Transverse colon (tissue), 4 donors: ENCODE data around the gene KIF26A. TPM values are rescaled to one million over a fixed set of nuclear protein-coding genes. Genes with fewer than 3 reads are reported as not detected.

Source experiments
- DNase-seq: peaks from one replicate; pipeline ENCODE4 v3.0.0-alpha.2; 2019
- H3K27ac ChIP-seq, 4 donors: fragments of 200-600 bp; sonication (generic); 2 replicates each; pipeline ENCODE4 v1.5.1; 2016 to 2018; ENCODE audit warnings: inconsistent platforms in 4 of 4
- H3K27me3 ChIP-seq: fragments of 200-600 bp; sonication (generic); 2 replicates; pipeline ENCODE4 v1.5.1; 2017; ENCODE audit warnings: inconsistent platforms
- H3K36me3 ChIP-seq, 4 donors: fragments of 200-600 bp; sonication (generic); 2 replicates each; pipeline ENCODE4 v1.5.1; 2017 to 2019; ENCODE audit warnings: inconsistent platforms in 4 of 4
- H3K4me1 ChIP-seq, 4 donors: fragments of 200-600 bp; sonication (generic); 2 replicates each; pipeline ENCODE4 v1.5.1; 2017 to 2020; ENCODE audit warnings: inconsistent platforms in 4 of 4
- H3K4me3 ChIP-seq, 4 donors: fragments of 200-600 bp; sonication (generic); 1 replicate in 1 of 4; 2 replicates in 3 of 4; pipeline versions ENCODE4 v1.5.1 to v1.6.1; 2017 to 2019; ENCODE audit warnings: inconsistent platforms in 4 of 4
- H3K9me3 ChIP-seq, 2 donors: fragments of 200-600 bp; sonication (generic); 2 replicates each; pipeline ENCODE4 v1.5.1; 2017 to 2019; ENCODE audit warnings: inconsistent platforms in 2 of 2
- EP300 ChIP-seq: sonication (generic); formaldehyde crosslinking; IDR thresholded peaks from one replicate; pipeline ENCODE4 v1.6.1; 2017; ENCODE audit warnings: antibody characterized with exemption, low read depth
- POLR2A ChIP-seq: fragments of 450-650 bp; IDR thresholded peaks from one replicate; pipeline ENCODE4 v1.6.1; 2016; ENCODE audit warnings: antibody characterized with exemption, mild to moderate bottlenecking, moderate library complexity
- POLR2AphosphoS5 ChIP-seq, 3 donors: sonication (generic); formaldehyde crosslinking; IDR thresholded peaks; one replicate each; pipeline ENCODE4 v1.6.1; 2016; ENCODE audit warnings: antibody characterized with exemption in 3 of 3
- WGBS, 2 donors: methylation state at CpG; one replicate each; pipeline ENCODE4 v1.1.5; 2018; ENCODE audit warnings: low coverage in 1 of 2; 5-methylcytosine and 5-hydroxymethylcytosine counted together
- in situ Hi-C, 4 donors: fragments of 200-750 bp; cut with MboI; loops; one replicate each; pipeline versions ENCODE4 v1.15.0 to v1.15.1; 2017; ENCODE audit warnings: low sequenced_read_pairs in 3 of 4, low pct_ligation_motif_present in 1 of 4, low pct_unique_long_range_greater_than_20kb in 1 of 4
- intact Hi-C: fragments of 100-400 bp; cut with DNase I; formaldehyde crosslinking; loops from one replicate; pipeline ENCODE4 v1.15.1; 2023; ENCODE audit warnings: low total_unique reads
- total RNA-seq, 4 donors: library from RNA; depleted of rRNA; stranded (reverse); fragments of >200 nt; gene quantifications; one replicate each; pipeline ENCODE4 v1.1.0, GENCODE V29; 2016
- TF ChIP-seq, protein P1 (sequence below), 5 experiments: fragments of 200-600 bp in 3 of 5; fragments of 450-650 bp in 2 of 5; sonication (generic) in 3 of 5; IDR thresholded peaks; 1 replicate in 2 of 5; 2 replicates in 3 of 5; pipeline ENCODE4 v1.5.1; 2016 to 2017; ENCODE audit warnings: antibody characterized with exemption in 5 of 5, inconsistent platforms in 3 of 5, mild to moderate bottlenecking in 2 of 5, moderate library complexity in 1 of 5

KIF26A gene
- total RNA-seq, 4 donors from 2014 or later: 2.2 to 7.8 (median 4.4) TPM

DNA sequence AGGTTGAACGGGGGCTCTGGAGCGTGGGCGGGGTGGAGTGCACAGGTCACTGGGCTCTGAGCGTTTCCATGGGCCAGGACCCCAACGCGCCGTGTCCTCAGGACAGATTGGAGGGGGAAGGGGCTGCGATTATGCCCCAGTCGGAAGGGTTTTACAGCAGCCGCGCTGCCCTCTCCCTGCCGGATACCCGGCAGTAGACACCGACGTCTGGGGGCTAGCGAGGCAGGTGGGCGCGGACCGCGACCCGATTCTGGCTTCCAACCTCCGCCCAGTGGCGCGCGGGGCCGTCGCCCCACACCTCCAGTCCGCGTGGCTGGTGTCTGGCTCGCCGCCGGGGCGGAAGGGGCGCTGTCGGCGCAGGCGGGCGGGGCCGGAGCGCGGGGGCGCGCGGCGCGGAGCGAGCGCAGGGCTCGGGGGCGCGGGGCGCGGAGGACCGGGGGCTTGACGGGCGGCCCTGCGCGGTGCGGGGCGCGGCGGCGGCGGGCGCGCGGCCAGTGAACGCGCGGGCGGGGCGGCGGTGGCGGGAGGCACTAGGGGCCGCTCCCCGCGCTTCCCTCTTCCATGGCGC lies 2.4 kb upstream of the KIF26A start:
- intact Hi-C loops (loop anchor here (1.0 to 5.0 kb wide), 2 partner anchors 42 to 506 kb away; no protein-coding TSS in a partner anchor), in situ Hi-C loops (loop anchor here (25.0 kb wide), 1 partner anchor 426 kb away; no protein-coding TSS in a partner anchor)
- peak overlapping the region in 1 of 4 donors; percentile 24 for H3K4me3 ChIP-seq
- H3K27ac ChIP-seq: no peak overlapping the region
- H3K4me1 ChIP-seq: peaks cover 12 to 49% (median 45%) of the 10 kb centered on the region in 4 donors
- no peaks in the 10 kb centered on the region for H3K36me3 ChIP-seq
- DNase-seq: no peak
- H3K9me3 ChIP-seq: no peaks in the 10 kb centered on the region
- peaks cover 86% of the 10 kb centered on the region for H3K27me3 ChIP-seq
- TF ChIP-seq POLR2A: no peak
- TF ChIP-seq, protein P1, sequence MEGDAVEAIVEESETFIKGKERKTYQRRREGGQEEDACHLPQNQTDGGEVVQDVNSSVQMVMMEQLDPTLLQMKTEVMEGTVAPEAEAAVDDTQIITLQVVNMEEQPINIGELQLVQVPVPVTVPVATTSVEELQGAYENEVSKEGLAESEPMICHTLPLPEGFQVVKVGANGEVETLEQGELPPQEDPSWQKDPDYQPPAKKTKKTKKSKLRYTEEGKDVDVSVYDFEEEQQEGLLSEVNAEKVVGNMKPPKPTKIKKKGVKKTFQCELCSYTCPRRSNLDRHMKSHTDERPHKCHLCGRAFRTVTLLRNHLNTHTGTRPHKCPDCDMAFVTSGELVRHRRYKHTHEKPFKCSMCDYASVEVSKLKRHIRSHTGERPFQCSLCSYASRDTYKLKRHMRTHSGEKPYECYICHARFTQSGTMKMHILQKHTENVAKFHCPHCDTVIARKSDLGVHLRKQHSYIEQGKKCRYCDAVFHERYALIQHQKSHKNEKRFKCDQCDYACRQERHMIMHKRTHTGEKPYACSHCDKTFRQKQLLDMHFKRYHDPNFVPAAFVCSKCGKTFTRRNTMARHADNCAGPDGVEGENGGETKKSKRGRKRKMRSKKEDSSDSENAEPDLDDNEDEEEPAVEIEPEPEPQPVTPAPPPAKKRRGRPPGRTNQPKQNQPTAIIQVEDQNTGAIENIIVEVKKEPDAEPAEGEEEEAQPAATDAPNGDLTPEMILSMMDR (IDR thresholded peaks at IDR 0.05): no peak
- TF ChIP-seq POLR2AphosphoS5 (IDR thresholded peaks at IDR 0.05): no peak
- TF ChIP-seq EP300: no peak
- WGBS, 2 donors: 1% methylated on average over 24 of the region's 78 CpGs; no CpG with 5 or more reads in 1 of the 2 donors

DNA sequence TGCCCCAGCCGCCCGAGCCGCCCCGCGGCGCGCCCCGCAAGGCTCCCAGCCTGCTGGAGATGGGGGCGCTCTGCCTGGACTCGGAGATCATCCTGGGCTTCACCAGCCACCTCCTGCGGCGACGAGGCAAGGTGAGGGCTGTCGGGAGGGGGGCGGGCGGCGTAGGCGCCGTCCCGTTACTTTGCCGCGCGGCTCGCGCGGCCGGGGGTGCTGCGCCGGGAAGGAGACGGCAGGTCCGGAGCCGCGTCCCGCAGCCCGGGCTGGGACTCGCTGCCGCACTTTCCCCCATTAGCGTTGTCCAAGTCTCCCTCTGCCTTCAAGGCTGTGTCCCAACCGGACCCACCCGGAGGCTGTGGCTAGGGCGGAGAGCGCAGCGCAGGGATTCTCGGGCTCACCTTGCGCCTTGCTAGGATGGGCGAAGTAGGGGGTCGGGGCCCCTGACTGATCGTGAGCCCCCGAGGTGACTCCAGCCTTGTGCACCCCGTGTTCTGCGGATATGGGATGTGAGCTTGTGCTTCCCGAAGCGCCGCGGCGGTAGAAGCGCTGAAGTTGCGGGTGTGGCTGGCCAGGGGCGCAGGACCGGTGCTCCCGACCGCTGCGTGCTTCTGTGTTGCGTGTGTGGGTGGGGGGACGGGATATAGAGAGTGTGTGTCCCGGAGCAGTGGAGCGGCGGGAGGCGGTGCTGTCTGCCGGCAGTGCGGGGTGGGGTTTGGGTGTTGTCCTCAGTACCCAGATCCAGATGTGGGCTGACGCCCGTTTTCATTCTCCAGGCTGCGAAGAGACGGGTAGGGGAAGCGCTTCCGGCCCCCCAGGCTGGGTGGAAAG lies 1.7 kb upstream of the KIF26A start:
- Histone ChIP-seq H3K27ac (no peak overlapping the region), H3K4me1 (peaks cover 12 to 49% (median 45%) of the 10 kb centered on the region in 4 donors), H3K4me3 (peak overlapping the region in 1 of 4 donors; percentile 55), H3K9me3 (no peaks in the 10 kb centered on the region), H3K27me3 (peaks cover 82% of the 10 kb centered on the region), H3K36me3 (no peaks in the 10 kb centered on the region)
- in situ Hi-C loops: loop anchor here (25.0 kb wide), 1 partner anchor 426 kb away; no protein-coding TSS in a partner anchor
- TF ChIP-seq POLR2AphosphoS5 (IDR thresholded peaks at IDR 0.05) (no peak), POLR2A (no peak), EP300 (no peak)
- TF ChIP-seq, protein P1 (IDR thresholded peaks at IDR 0.05): no peak
- intact Hi-C loops: loop anchor here (1.0 to 5.0 kb wide), 3 partner anchors 42 to 506 kb away; no protein-coding TSS in a partner anchor
- no peak for DNase-seq
- WGBS, 2 donors: 6% methylated on average over 57 of the region's 77 CpGs; no CpG with 5 or more reads in 1 of the 2 donors

DNA sequence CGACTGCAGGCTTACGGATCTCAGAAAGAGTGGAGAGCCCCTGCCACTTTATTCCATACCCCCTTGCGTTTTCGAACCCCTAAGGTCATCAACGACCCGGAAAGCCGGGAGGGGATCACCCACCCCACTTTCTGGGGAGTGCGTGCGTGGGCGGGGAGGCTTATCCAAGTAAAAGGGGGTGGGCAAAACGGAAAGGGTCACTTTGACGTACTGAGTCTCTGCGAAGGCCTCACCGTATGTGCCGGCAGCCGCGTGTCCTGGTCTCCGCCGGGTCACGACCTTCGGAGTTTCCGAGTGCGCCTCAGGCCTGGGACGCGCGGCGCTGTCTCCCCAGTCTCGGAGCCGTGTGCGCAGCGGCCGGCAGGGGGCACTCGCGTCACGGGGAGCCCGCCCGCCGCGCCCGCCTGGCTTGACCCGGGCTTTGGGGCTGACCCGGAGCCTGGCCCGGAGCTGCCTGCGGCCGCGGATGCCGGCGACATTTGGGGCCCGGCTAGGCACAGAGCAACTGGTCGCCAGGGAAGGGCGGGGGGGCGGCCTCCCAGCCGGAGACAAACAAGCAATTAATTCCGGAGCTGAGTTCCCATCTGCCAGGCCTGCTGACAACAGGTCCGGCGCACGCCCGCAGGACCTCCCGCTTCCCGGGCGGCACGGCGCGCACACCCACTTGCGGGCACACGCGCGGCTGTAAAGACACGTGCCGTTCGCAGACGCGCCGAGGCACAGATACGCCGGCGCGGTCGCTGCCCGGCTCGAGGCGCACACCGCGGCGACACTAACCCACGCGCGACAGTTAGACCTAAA lies 890 bp upstream of the KIF26A start:
- H3K4me1 ChIP-seq: peaks cover 12 to 49% (median 45%) of the 10 kb centered on the region in 4 donors
- in situ Hi-C loops (loop anchor here (25.0 kb wide), 1 partner anchor 425 kb away; no protein-coding TSS in a partner anchor), intact Hi-C loops (loop anchor here (1.0 to 5.0 kb wide), 2 partner anchors 427 to 505 kb away; no protein-coding TSS in a partner anchor)
- peak overlapping the region; percentile 32 to 55 (median 43) for H3K4me3 ChIP-seq
- DNase-seq: peak; percentile 73
- TF ChIP-seq, protein P1 (IDR thresholded peaks at IDR 0.05): peak; percentile 59 to 96 (median 87)
- no peak for TF ChIP-seq POLR2AphosphoS5 (IDR thresholded peaks at IDR 0.05)
- H3K9me3 ChIP-seq: no peaks in the 10 kb centered on the region
- peak overlapping the region in 3 of 4 donors; percentile 9 to 57 (median 36) for H3K27ac ChIP-seq
- H3K27me3 ChIP-seq: peaks cover 74% of the 10 kb centered on the region
- 2% methylated on average over 83 of the region's 88 CpGs; no CpG with 5 or more reads in 1 of the 2 donors for WGBS, 2 donors
- H3K36me3 ChIP-seq: no peaks in the 10 kb centered on the region
